ENCODE measurements around the gene TRIM67.
"Not testable (repeated sequence)": the region's sequence is repeated elsewhere in the genome, so short reads cannot be mapped to it uniquely, and the experiment has no call there.

The TRIM67 gene

DNA sequence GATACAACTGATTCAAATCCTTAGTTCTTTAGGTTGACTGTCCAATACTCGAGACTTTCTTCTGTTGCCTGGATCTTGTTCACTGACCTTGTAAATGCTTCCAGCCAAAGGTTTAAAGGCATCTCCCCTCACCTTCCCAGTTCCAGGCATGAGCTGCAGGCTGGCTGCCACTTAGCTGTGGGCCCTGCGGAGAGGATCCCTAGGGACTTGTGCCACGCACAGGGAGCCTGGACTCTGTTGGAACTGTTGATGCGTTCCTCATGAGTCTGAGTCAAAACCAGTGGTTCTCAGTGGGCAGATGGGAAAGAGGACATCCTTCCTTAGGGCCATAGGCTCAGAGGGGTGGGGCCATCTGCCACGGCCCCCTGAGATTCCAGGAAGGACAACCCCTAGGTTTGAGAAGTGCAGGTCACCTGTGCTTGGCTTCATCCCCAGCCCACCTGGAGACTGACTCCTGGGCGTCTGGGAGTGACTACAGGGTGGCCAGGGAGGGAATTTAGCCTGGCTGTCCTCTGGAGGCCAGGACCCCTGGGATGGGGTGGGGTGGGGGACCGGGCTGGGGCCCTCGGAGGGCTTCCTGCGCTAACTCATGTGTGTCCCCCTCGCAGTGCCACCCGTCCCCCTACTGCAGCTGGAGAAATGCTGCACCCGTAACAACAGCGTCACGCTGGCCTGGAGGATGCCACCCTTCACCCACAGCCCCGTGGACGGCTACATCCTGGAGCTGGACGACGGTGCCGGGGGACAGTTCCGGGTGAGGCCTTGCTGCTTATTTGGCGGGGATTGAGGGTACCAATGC is 41.6 kb downstream of the TRIM67 start:
- no peak for DNase-seq (ENCODE audit: low read depth)

DNA sequence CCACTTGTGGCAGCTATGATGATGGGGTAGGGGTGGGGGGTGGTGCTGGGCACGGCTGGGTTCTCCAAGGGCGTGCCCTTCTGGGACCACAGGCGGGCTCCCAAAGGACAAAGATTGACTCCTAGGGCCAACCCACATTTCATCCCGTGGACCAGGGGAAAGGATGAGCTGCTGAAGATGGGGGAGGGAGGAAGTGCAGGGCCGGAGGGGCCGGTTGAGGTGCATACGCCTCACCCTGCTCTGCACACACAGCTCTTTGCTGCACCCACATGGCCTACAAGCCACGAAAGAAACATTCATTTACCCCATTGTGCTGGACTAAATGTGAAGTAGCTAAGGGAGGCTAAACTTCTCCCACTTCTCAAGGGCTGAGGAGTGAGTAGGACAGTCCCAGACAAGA is 45.0 kb downstream of the TRIM67 start:
- DNase-seq (ENCODE audit: low read depth) = no peak

DNA sequence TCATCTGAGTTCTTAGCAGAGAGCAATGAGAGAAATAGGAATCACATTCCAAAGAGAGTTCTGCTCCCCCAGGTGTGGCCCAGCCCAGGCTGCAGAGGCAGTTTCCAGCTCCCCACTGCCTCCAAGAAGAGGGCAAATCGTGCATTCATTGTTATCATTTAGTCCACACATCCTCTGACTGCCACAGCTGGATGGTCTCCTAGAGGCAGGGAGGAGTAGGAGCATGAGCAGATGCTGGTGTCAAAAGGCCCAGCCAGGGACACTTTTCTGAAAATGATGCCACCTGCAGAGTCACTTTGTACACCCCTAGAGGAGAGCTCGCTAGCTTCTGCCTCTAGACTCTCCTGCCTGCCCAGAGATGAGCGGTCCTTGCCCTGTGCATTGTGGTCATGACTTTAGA is 45.6 kb downstream of the TRIM67 start:
- no peak for DNase-seq (ENCODE audit: low read depth)

DNA sequence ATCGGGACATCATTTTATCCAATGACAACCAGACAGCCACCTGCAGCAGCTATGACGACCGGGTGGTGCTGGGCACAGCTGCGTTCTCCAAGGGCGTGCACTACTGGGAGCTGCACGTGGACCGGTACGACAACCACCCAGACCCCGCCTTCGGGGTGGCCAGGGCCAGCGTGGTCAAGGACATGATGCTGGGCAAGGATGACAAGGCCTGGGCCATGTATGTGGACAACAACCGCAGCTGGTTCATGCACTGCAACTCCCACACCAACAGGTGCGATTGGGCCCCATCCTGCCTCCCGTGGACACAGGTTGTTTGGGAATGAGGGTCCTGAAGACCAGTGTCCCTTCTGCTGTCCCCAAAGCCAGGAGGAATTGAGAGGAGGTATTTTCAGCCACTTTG is 47.1 kb downstream of the TRIM67 start:
- no peak for DNase-seq (ENCODE audit: low read depth)

DNA sequence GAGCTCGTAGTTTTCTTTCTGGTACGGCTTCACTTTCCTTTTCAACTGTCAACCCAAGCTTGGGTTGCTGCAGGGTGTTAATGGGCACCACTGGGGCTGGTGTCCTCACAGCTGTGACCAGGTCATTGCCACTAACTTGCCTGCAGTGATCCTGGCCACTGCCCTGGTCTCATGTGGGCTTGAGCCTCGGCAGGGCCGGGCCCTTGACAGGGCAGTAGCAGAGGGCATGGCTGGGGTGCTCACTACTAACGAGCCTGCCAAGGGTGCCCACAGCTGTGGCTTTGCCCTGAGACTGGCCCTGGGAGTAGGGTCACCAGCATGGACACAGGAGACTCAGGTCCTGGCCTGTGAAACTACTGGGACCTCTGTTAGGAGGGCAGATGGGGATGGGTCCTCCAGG is 47.7 kb downstream of the TRIM67 start:
- no peak for DNase-seq (ENCODE audit: low read depth)

DNA sequence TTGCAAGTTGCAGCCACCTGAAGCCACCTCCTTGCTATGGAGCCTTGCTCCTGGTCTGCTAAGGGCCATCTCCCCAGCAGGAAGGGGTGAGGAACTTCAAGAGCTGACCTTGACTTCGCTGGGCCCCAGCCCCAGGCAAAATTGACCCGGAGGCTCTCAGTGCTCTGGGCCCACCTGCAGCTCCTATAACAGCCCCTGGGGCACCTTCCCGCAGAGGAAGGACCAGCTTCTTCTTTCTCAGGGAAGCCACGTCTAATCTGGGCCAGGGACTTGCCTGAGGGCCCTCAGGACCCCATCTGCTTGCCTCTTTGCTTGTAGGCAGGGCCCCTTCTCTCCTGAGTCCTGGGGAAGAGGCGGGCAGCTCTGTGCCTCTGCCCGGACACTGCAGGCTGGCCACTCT is 48.3 kb downstream of the TRIM67 start:
- no peak for DNase-seq (ENCODE audit: low read depth)

DNA sequence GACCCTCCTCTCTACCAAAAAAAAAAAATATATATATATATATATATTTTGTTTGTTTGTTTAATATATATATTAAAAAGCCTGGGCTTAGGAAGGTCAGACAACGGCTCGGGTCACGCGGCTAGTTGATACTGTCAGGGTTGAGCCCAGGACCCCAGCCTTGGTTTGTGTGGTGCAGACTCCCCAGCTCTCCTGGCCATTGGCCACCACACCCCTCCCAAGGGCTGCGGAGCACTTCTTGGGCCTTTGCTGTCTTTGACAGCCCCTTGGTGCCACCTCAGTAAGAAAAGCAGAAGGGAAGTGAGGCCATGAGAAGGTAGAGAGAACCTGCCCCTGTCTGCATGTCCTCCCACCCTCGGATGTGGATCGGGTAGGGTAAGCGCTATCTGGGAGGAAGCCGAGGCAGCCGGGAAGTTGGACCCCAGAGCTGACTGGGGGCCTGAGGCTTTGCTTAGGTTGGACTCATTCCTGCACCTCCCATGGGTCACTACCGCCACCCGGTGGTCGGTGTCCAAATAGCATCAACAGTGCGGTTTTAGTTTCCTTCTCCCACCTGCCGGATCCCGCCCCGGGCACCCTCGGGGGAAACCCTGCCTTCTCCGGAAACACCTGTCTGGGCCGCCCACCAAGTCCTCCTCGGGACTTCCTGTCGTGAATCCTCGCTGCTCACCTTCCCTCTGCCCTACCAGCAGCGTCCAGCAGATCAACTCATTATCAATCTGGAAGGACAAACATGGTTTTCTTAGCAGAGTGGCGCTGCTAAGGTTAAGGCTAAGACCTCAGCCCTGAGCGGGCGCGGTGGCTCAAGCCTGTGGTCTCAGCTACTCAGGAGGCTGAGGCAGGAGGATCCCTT is 49.4 kb downstream of the TRIM67 start:
- peak; percentile 82 for DNase-seq (ENCODE audit: low read depth)

DNA sequence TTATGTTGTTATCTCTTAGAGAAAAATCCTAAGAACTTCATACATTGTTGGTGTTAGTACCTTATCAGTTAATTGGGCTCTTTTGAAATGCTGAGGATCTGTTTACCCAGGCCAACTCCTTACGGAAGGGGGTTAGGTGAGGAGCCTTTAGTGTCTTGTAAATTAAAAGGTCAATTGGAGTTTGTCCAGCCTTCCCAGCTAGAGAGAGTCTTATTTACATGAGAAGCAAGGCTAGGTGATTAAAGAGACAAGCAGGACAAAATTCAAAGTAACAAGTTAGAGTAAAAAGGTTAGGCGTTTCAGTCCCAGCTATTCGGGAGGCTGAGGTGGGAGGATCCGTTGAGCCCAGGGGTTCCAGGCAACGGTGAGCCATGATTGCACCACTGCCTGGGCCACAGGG is 50.4 kb downstream of the TRIM67 start:
- not testable (repeated sequence) for DNase-seq (ENCODE audit: low read depth)

DNA sequence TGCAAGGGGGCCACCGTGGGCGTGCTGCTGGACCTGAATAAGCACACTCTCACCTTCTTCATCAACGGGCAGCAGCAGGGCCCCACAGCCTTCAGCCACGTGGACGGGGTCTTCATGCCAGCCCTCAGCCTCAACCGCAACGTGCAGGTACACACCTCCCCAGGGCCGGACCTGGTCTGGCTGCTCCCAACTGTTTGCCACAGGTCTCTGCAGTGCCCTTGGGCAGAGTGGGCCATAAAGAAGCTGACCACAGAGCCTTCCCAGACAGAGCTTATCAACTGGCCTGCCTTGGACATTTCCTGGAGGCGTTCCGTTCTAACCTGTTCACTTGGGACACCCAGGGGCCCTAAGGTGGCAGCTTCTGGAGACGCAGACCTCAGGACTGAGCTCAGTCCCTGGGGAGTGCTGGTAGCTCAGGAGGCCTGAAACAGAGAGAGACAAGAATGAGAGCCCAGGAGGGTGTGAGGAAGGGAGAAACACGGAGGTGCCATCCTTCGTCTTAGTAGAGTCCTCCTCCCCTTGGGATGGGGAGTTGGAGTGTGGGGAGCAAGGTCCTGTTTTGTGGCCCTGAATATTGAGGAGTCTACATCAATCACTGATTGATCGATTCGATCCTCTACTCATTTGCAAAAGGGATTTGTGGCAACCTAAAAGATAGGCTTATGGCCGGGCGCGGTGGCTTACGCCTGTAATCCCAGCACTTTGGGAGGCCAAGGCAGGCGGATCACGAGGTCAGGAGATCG is 52.1 kb downstream of the TRIM67 start:
- no peak for DNase-seq (ENCODE audit: low read depth)

DNA sequence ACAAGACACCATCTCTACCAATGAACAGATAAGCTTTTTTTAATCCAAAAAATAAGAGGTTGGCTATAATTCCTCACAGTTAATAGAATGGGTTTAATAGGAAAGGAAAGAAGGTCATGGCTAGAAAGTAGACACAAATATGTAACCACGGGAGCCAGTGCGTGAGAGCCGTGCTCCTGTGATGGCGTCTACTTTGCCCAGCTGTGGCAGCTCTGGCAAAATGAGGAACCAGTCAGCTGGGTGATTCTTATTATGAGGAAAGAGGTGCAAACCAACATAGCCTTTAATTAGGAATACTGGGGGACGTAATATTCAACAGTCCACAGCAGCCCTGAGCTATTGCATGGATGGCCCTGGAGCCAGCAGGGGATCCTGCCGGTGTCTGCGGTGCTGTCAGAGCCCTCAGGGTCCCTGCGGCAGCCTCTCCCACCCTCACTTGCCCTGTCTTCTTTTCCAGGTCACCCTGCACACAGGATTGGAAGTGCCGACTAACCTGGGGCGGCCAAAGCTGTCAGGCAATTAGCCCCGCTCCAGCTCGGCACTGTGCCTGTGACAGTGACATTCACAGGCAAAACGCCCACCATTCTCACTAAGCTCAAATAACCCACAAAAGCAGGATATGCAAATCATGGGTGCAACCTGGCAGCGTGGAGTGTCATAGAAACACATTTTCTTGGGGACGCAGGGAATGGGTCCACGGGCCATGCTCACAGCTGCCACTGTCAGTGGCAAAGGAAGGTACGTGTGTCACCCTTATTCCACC is 53.2 kb downstream of the TRIM67 start:
- no peak for DNase-seq (ENCODE audit: low read depth)

DNA sequence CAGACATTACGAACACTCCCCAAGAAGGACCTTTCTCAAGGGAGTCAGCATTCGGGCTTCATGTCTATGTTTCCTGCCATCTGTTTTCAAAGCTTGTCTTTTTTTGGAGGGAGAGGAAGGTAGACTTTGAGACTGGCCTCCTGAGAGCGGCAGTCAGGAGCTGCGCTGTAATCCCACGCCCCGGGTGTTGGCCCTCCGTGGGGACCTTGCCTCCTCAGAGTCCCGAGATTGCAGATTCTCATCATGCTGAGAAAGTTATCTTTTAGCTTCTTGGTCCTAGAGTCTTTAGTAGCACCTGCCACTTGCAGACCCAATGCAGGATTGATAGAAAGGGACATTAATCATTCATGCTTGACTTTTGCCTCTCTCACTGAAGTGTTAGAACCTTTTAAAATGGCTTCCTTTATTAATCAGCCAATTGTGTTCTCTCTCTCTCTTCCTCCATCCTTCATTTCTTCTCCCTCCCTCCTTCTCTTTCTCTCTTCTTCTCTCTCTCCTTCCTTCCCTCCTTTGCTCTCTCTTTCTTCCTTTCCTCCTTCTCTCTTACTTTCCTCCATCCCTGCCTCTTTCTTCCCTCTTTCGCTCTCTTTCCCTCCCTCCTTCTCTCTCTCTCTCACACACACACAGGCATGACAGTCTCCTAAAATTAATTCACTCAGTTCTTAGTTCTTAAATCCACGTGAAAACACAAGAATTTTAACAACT is 54.0 kb downstream of the TRIM67 start:
- DNase-seq (ENCODE audit: low read depth) = no peak

DNA sequence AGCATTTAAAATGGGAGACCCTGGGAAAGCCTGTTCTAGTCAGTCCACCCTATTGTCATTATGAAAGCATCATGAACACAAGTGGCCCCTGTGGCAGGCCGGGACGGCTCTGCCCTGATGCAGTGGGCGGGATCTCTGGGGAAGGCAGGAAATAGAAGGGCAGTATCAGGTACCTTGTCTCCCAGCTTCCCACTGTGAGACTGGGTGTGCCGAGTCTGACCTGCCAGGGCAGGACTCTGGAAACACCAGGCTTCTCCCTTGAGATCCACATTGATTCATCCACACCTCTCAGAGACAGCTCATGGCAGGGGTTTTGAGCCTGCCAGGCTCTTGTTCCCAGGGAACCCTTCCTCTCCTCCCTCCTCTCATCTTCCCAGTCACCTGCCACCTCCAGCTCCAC is 54.6 kb downstream of the TRIM67 start:
- no peak for DNase-seq (ENCODE audit: low read depth)

DNA sequence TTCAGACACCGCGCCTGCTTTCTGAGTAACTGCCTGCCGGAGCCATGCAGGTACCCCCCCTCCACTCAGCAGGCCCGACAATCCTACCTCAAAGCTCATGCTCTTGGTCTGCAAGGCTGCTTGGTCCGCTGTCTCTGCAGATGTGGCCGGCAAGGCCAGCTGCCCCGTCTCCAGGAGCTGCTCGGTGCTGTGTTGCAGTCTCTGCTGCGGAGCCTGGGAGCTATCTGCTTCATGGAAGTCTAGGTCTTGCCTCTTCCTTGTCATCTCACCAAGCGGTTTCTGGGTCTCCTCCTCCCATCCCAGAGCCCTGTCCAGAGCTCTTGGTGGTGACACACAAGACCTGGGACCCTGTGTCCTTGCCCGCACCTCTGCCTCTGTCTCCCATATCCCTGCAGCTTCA is 55.2 kb downstream of the TRIM67 start:
- DNase-seq (ENCODE audit: low read depth) = no peak

DNA sequence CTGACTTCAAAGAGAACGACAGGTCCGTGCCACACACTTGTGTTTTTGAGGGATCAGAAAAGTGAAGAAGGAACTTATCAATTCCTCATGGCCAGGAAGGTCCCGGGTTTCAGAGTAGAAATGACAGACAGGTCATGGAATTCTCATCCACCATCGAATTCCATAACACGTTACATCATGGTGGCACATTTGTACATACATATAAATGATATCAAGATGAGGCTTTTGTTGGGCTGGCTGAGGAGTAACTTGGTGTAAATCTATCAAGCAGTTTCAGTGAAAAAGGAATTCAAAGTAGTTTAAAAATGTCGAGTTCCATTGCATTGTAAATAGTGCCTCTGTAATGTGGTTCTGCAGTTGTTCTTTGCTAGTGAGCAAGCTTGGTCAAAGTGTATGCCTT is 56.2 kb downstream of the TRIM67 start:
- DNase-seq (ENCODE audit: low read depth) = no peak

DNA sequence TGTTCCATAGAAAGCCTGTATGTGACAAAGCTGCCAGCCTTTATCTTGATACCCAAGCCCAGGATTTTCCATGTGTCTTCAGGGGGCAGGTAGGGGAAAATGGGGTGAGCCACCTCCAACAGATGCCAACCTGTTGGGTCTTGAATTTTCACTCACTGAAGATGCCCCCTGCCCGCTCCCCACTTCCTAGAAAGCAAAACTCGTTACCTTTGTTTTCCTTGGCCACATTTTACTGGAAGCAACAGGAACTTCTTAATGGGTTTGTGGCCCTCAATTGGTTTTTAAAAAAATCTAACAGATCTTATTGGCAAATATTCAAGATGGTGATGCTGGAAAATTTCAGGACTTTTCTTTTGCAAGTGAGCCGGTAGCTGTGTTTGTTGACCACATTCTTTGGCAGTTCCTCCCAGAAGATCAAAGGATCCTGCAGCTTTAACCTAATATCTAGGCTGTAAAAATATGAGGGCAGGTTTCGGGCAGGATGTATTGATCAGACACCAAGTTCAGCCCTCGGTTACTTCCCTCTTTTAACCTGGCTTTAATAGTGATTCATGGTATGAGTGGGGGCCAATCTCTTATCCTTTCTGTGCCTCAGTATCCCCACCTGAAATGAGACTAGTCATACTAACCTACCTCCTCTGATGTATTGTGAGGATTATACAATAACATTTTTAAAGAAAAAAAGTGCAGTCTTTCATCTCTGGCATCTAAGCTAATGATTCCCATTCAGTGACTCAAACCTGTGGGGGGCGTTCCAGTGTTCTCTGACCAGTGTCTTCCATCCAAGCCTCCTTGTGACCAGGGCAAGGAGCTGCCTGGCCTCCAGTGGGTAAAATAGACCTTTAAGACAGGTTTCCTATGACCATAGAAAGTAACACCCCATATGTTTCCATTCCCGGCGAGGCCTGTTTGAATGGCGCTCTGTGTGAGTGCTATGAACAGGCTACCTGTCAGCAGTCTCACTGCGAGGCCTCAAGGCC is 57.9 kb downstream of the TRIM67 start:
- no peak for DNase-seq (ENCODE audit: low read depth)

DNA sequence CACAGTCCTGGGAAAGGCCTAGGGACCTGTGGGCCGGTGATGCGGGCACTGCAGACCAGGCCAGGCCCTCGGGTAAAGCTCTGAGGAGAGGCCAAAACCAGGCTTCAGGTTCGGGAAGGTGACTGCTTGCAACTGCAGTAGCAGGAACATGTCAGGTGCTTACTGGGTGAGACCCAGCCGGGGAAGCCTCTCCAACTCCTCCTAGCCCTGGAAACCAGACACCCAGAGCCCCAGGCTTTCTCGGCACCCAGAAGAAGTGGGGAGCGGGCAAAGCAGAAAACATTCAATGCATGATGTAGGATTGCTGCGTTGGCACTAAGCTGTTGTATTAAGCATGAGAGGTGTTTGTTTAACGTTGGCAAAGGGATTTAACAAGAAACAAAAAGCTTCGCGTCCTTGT is 58.9 kb downstream of the TRIM67 start:
- no peak for DNase-seq (ENCODE audit: low read depth)

DNA sequence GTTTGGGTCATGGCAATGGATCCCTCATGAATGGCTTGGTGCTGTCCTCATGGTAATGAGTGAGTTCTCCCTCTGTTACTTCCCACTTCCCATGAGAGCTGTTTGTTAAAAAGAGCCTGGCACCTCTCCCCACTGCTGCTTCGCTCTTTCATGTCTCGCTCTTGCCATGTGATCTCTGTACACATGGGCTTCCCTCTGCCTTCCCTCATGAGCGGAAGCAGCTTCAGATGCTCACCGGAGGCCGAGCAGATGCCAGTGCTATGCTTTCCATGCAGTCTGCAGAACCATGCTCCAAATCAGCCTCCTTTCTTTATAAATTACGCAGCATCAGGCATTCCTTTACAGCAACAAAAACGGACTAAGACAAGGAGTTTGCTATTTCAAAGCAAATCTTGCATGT is 64.3 kb downstream of the TRIM67 start:
- no peak for DNase-seq (ENCODE audit: low read depth)

DNA sequence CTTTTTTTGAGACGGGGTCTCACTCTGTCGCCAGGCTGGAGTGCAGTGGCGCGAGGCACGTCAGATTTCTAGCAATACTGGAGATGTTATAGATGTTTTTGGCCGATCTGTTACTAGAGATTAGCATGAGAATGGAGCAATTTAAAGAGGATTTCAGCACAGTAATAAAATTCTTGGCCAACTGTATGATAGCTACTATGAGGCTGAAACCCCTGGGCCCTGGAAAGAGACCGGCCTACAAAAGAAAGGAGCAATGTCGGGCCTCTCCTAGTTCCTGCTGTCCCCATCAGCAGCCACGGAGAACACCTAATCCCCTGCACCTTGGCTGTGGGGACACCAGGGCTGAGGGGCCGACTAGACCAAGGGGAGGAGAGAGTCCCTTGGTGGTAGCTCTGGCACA is 69.7 kb downstream of the TRIM67 start:
- no peak for DNase-seq (ENCODE audit: low read depth)

DNA sequence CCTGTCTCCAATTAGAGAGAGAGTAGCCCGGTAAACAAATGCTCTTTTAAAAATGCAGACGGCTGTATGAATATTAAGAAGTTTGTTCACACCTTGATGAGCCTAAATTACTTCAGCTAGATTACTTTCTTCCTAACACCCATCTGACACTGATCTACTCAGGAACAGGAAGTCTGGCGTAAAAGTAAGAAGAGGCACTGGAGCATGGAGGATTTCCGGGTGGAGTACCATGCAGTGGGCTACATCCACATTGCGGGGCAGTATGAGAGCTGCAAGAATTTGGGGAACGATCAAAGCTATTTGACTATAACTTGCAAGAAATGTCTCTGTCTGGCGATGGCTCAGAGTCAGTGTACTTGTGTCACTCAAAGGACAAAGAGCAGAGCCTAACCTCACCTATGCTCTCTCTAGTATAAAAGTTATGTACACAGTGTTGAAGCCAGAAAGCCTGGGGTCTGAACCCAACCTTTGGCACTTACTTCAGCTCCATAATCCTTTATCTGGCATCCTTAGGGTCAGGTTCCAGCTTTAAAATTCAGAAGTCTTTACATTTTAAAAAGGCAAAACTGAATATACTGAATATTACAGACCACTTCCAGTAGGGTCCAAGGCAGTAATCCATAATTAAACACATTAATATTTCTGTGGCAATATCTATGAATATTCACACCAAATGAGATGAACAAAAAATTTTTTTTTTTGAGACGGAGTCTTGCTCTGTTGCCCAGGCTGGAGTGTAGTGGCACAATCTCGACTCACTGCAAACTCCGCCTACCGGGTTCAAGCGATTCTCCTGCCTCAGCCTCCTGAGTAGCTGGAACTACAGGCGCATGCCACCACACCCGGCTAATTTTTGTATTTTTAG is 71.2 kb downstream of the TRIM67 start:
- no peak for DNase-seq (ENCODE audit: low read depth)
